DOHH2 (cell line): ENCODE results near the gene HS6ST1.

Source experiments
- H3F3A ChIP-seq: fragments of 200-600 bp; sonication (generic), shearing (Covaris generic); 2 replicates; pipeline ENCODE4 v1.6.0; 2016; ENCODE audit warnings: antibody characterized with exemption, mild to moderate bottlenecking; ENCODE audit not compliant: control insufficient read depth, insufficient read depth
- H3K27ac ChIP-seq: fragments of 200-600 bp; sonication (generic); 2 replicates; pipeline ENCODE4 v1.5.1; 2014; ENCODE audit warnings: low read depth, mild to moderate bottlenecking, low read length, moderate library complexity
- H3K27me3 ChIP-seq: fragments of 200-600 bp; sonication (generic); 2 replicates; pipeline ENCODE4 v1.6.1; 2014; ENCODE audit warnings: mild to moderate bottlenecking, low read length, mixed read lengths; ENCODE audit not compliant: control insufficient read depth
- H3K36me3 ChIP-seq: fragments of 200-600 bp; sonication (generic); 2 replicates; pipeline ENCODE4 v1.6.1; 2014; ENCODE audit warnings: mild to moderate bottlenecking, low read length, moderate library complexity, mixed read lengths; ENCODE audit not compliant: control insufficient read depth
- H3K4me1 ChIP-seq: fragments of 200-600 bp; sonication (generic); 2 replicates; pipeline ENCODE4 v1.6.1; 2014; ENCODE audit warnings: mild to moderate bottlenecking, low read length, mixed read lengths; ENCODE audit not compliant: control insufficient read depth
- H3K4me2 ChIP-seq: fragments of 200-600 bp; sonication (generic); 2 replicates; pipeline ENCODE4 v1.6.0; 2014; ENCODE audit warnings: mild to moderate bottlenecking, low read length, moderate library complexity
- H3K4me3 ChIP-seq: fragments of 200-600 bp; sonication (generic); 2 replicates; pipeline ENCODE4 v1.5.1; 2014; ENCODE audit warnings: mild to moderate bottlenecking, low read length, mixed read lengths
- H3K79me2 ChIP-seq: fragments of 200-600 bp; sonication (generic); 2 replicates; pipeline ENCODE4 v1.6.1; 2014; ENCODE audit warnings: mild to moderate bottlenecking, low read length, mixed read lengths; ENCODE audit not compliant: control insufficient read depth
- H3K9me2 ChIP-seq: fragments of 200-600 bp; sonication (generic); replicated peaks from 2 replicates; pipeline ENCODE4 v1.6.1; 2014; ENCODE audit warnings: mild to moderate bottlenecking, low read length, mixed read lengths; ENCODE audit not compliant: control insufficient read depth
- H3K9me3 ChIP-seq: fragments of 200-600 bp; sonication (generic); 2 replicates; pipeline ENCODE4 v1.6.1; 2014; ENCODE audit warnings: antibody characterized with exemption, low read length, mixed read lengths; ENCODE audit not compliant: control insufficient read depth, insufficient read depth
- H4K20me1 ChIP-seq: fragments of 200-600 bp; sonication (generic); 2 replicates; pipeline ENCODE4 v1.6.0; 2014; ENCODE audit warnings: low read depth, mild to moderate bottlenecking, antibody characterized with exemption, low read length, moderate library complexity; ENCODE audit not compliant: control insufficient read depth, insufficient read depth
- CTCF ChIP-seq: fragments of 200-600 bp; sonication (generic); IDR thresholded peaks from one replicate; pipeline ENCODE4 v1.5.1; 2014; ENCODE audit warnings: antibody characterized with exemption, mild to moderate bottlenecking, low read depth, low read length; ENCODE audit not compliant: poor library complexity, severe bottlenecking
- EZH2phosphoT487 ChIP-seq: fragments of 200-600 bp; sonication (generic); IDR thresholded peaks from 2 replicates; pipeline ENCODE4 v1.6.1; 2017; ENCODE audit warnings: borderline replicate concordance, mild to moderate bottlenecking, antibody characterized with exemption, low read length, moderate library complexity, mixed read lengths

Gene HS6ST1

DNA sequence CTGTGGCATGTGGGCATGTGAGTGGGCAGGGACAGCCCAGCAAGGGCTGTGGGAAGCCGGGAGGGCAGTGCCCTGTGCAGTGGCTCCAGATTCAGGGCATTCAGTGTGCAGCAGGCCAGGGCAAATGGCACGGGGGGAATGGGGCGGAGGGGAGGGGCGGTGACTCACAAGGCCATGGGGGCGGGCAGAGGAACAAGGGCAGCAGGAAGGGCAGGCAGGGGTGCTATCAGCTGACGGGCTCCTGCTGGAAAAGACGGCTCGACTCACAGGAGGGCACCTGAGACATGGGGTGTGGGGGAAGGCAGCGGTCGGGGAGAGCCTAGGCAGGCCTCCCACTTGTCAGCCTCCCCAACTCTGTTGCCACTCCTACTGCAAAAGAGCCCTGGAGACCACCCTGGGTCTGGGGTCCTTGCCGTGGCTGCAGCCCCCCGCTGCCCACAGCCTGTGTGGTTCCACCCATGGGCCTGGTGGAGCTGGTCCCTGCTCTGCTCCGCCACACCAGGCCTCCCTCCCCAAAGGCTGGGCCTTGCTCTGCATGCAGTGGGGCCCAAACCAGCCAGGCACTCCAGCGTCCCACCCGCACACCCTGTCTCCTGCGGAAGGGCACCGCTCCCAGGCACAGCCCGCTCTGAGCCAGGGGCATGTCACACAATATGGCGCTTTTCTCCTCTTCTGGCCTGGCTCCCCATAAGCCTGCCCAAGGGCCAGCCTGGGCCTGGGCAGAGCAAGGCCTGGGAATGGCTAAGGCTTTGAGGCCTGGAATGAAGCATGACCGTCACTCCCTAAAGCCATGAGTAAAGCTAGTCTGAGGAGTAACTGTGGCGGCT is 25.9 kb downstream of the HS6ST1 start:
- no peak for TF ChIP-seq EZH2phosphoT487
- Histone ChIP-seq H3K27me3 (no peaks in the 10 kb centered on the region), H4K20me1 (peaks cover 11% of the 10 kb centered on the region), H3K79me2 (peaks cover 63% of the 10 kb centered on the region), H3F3A (no peaks in the 10 kb centered on the region), H3K4me2 (no peak overlapping the region), H3K36me3 (no peaks in the 10 kb centered on the region), H3K4me1 (no peaks in the 10 kb centered on the region), H3K4me3 (no peak overlapping the region), H3K27ac (no peak overlapping the region), H3K9me2 (no peaks in the 10 kb centered on the region), H3K9me3 (no peaks in the 10 kb centered on the region)

- Histone ChIP-seq H3K27ac (no peak overlapping the region), H4K20me1 (peaks cover 11% of the 10 kb centered on the region), H3K27me3 (no peaks in the 10 kb centered on the region), H3K9me3 (no peaks in the 10 kb centered on the region), H3K79me2 (peaks cover 57% of the 10 kb centered on the region), H3K9me2 (no peaks in the 10 kb centered on the region), H3K4me3 (no peak overlapping the region), H3K4me2 (no peak overlapping the region), H3F3A (no peaks in the 10 kb centered on the region), H3K4me1 (no peaks in the 10 kb centered on the region), H3K36me3 (no peaks in the 10 kb centered on the region)
- TF ChIP-seq EZH2phosphoT487: no peak
- TF ChIP-seq CTCF: no peak
Measured at GRCh38 chr2:128291844-128292598, 26.6 kb downstream of the HS6ST1 start.

DNA sequence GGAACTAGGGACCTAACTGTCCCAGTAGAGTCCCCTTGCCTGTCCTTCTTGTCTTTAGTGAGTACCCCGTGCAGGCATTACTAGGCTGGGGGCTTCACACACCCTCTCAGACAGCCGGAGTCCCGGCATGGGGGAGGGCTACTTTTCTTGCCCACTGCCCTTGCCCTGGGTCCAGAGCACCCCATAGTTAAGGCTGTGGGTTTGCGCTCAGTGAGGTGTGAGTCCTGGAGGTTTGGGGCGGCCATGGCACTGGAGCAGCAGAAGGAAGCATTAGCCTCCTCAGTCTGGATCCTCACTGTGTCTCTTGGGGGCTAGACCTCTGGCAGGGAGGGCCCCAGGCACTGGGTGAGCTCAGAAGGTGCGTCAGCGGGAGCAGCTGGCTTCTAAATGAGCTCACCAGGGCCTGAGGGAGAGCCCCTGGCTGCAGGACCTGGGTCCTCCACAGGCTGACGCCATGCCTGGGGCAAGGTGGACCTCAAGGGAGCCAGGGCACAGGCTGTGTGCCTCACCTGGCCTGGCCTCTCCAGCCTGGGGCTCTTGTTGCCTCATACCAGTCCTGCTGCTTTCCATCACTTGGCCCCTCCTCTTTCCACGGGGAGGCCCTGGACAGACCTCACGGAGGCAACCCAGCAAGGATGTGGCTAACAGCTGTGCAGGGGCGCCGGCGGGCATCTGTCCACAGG is 27.4 kb downstream of the HS6ST1 start:
- TF ChIP-seq EZH2phosphoT487 (no peak), CTCF (no peak)
- Histone ChIP-seq H3K9me2 (no peaks in the 10 kb centered on the region), H3K36me3 (no peaks in the 10 kb centered on the region), H4K20me1 (peaks cover 11% of the 10 kb centered on the region), H3K4me2 (no peak overlapping the region), H3F3A (no peaks in the 10 kb centered on the region), H3K27ac (no peak overlapping the region), H3K79me2 (peaks cover 52% of the 10 kb centered on the region), H3K9me3 (no peaks in the 10 kb centered on the region), H3K4me1 (no peaks in the 10 kb centered on the region), H3K4me3 (no peak overlapping the region), H3K27me3 (no peaks in the 10 kb centered on the region)
